ENCODE data around the gene MIB2. TPM values are rescaled to one million over a fixed set of nuclear protein-coding genes. Genes with fewer than 3 reads are reported as not detected.

The MIB2 gene
- total and polyA plus RNA-seq, 2 of the 4 experiments (the other 2 are of a cell fraction): 17.2 to 47.8 TPM

DNA sequence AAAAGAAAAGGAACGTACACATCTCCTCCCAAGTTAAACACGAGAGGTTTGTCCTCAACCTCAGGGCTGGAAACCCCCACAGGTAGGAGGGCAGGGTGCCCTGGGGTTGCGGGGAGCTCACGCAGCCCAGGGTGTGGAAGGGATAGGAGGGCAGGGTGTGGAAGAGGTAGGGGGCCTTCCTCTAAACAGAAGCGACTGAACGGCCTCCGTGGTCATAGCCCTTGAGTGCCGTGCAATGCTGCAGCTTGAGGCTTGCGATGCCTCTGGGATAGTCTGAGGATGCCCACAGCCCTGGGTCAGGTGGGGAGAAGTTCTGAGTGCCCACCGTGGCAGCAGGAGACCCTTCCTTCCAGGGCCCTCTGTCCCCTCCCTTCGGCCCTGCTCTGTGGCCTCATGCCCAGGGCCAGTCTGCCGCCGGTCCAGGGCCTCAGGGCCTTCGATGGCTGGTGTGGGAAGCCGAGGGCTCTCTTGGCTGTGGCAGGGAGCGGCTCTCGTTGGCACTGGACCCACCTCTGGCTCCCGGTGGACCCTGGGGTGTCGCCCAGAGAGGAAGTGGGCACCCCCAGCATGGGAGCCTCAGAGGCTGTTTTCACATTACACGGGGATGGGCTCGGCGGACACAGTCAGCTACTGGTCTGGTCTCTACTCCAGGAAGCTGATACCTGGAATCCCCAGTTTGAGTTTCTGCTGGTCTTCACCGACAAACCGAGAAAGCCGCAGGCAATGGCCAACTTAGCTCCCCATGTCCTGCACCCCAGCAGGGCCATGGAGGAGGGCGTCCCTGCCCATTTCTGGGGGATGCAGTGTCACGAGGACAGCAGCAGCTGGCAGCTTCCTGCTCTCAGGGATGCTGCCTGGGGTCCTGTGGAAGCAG, 49.9 kb downstream of the MIB2 start:
- Histone ChIP-seq H3K18ac (ENCODE audit: low read depth, low read length) (no peak overlapping the region), H3K4me3 (ENCODE audit: insufficient read depth, low read depth, low read length) (no peak overlapping the region), H3K9me3 (ENCODE audit: control insufficient read depth, insufficient read depth, low read length) (no peaks in the 10 kb centered on the region), H3K14ac (replicated peaks; ENCODE audit: low read depth, low read length) (no peak overlapping the region), H3K4me2 (ENCODE audit: low read depth, low read length) (no peak overlapping the region), H3K56ac (ENCODE audit: extremely low read depth, insufficient read depth, low read length) (no peak overlapping the region), H2BK5ac (ENCODE audit: low read depth, low read length, poor library complexity, severe bottlenecking) (no peak overlapping the region), H3K23ac (ENCODE audit: low read depth, low read length) (no peak overlapping the region), H3K27ac (ENCODE audit: insufficient read depth, low read length) (no peak overlapping the region), H2BK15ac (ENCODE audit: low read depth, low read length) (no peak overlapping the region), H2BK120ac (ENCODE audit: low read depth, low read length) (no peak overlapping the region), H4K20me1 (ENCODE audit: insufficient read depth, low read length) (no peaks in the 10 kb centered on the region), H2BK20ac (ENCODE audit: low read depth, low read length) (no peak overlapping the region), H4K91ac (ENCODE audit: insufficient read depth, low read depth, low read length) (no peak overlapping the region), H3K4ac (ENCODE audit: low read depth, low read length) (no peak overlapping the region), H3K9ac (ENCODE audit: low read depth, low read length) (no peak overlapping the region), H3K9me1 (ENCODE audit: insufficient read depth, low read length) (no peaks in the 10 kb centered on the region; the same call in 1 of the 2 replicates), H3K79me1 (ENCODE audit: low read depth in 1 of 2, low read length in 2 of 2) (peaks cover 0 to 10% of the 10 kb centered on the region in 2 experiments; a peak in 1 of 4 replicates), H2AFZ (replicated peaks; ENCODE audit: low read length, poor library complexity) (no peak overlapping the region), H3K36me3 (ENCODE audit: control insufficient read depth, insufficient read depth, low read length) (peaks cover 38% of the 10 kb centered on the region), H3K27me3 (ENCODE audit: control insufficient read depth, insufficient read depth, low read length) (no peaks in the 10 kb centered on the region), H2AK9ac (replicated peaks; ENCODE audit: low read depth, low read length, poor library complexity) (peak overlapping the region; percentile 28), H4K5ac (ENCODE audit: low read depth, low read length) (no peak overlapping the region), H3K4me1 (ENCODE audit: control insufficient read depth, insufficient read depth, low read length) (peaks cover 6% of the 10 kb centered on the region), H2AK5ac (ENCODE audit: low read depth, low read length) (no peak overlapping the region), H4K8ac (ENCODE audit: low read depth in 2 of 2, low read length in 2 of 2) (no peak overlapping the region)
- 95% methylated on average over 14 of the region's 27 CpGs; no CpG with 5 or more reads in 1 of the 2 experiments for WGBS, 2 experiments (ENCODE audit: extremely low coverage in 2 of 2, insufficient read length in 1 of 2)
- POLR2A ChIA-PET (ENCODE audit: unreplicated experiment): no interaction called here
- CTCF ChIA-PET: no interaction called here
- no peak for ATAC-seq (ENCODE audit: low read depth)
- dilution Hi-C loops (cut with HindIII; ENCODE audit: low sequenced_read_pairs, unreplicated experiment) (no loop called here), intact Hi-C loops (cut with micrococcal nuclease) (no loop called here), in situ Hi-C loops (cut with MboI; ENCODE audit: low sequenced_read_pairs) (no loop called here)
- no TSS peak for BruUV-seq (replicated peaks)
- no peak for DNase-seq
- no peak for TF ChIP-seq RFX5 (IDR thresholded peaks at IDR 0.05; ENCODE audit: low read depth, low read length)
- no peak for TF ChIP-seq MAFK (IDR thresholded peaks at IDR 0.05; ENCODE audit: low read depth, low read length)
- no peak for TF ChIP-seq CEBPB (IDR thresholded peaks at IDR 0.05; ENCODE audit: low read depth, low read length)
- TF ChIP-seq FOS (IDR thresholded peaks at IDR 0.05; ENCODE audit: low read depth, low read length): no peak
- TF ChIP-seq CHD1 (IDR thresholded peaks at IDR 0.05; ENCODE audit: low read depth, low read length): no peak
- no peak for TF ChIP-seq BHLHE40 (IDR thresholded peaks at IDR 0.05; ENCODE audit: low read depth, low read length)
- TF ChIP-seq RAD21 (IDR thresholded peaks at IDR 0.05; ENCODE audit: low read length): no peak
- TF ChIP-seq, protein P1, sequence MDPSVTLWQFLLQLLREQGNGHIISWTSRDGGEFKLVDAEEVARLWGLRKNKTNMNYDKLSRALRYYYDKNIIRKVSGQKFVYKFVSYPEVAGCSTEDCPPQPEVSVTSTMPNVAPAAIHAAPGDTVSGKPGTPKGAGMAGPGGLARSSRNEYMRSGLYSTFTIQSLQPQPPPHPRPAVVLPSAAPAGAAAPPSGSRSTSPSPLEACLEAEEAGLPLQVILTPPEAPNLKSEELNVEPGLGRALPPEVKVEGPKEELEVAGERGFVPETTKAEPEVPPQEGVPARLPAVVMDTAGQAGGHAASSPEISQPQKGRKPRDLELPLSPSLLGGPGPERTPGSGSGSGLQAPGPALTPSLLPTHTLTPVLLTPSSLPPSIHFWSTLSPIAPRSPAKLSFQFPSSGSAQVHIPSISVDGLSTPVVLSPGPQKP (IDR thresholded peaks at IDR 0.05; ENCODE audit: borderline replicate concordance, low read depth, low read length): no peak
- TF ChIP-seq NFE2L2 (IDR thresholded peaks at IDR 0.05; ENCODE audit: low read depth, low read length): no peak
- no peak for TF ChIP-seq SMC3 (IDR thresholded peaks at IDR 0.05; ENCODE audit: low read depth, low read length)
- TF ChIP-seq CTCF (conservative IDR thresholded peaks at IDR 0.05; ENCODE audit: low read depth, low read length): no peak
- TF ChIP-seq POLR2A (IDR thresholded peaks at IDR 0.05; ENCODE audit: low read depth, low read length): no peak
- TF ChIP-seq MXI1 (IDR thresholded peaks at IDR 0.05; ENCODE audit: borderline replicate concordance, low read depth, low read length): no peak
- TF ChIP-seq USF2 (IDR thresholded peaks at IDR 0.05; ENCODE audit: low read depth, low read length): no peak
